GM12865 (cell line): ENCODE measurements around the gene SIDT2.

Experiments
- DNase-seq: peaks from one replicate; pipeline ENCODE4 v3.0.0; 2010; ENCODE audit warnings: low read depth
- H3K4me3 ChIP-seq: 2 replicates; pipeline ENCODE4 v1.5.1; 2011; ENCODE audit warnings: mild to moderate bottlenecking, low read depth, low read length, control low read depth
- CTCF ChIP-seq: IDR thresholded peaks from 2 replicates; pipeline ENCODE4 v1.5.1; 2011; ENCODE audit warnings: low read length, control low read depth, low read depth, inconsistent platforms; ENCODE audit not compliant: insufficient read depth; ENCODE audit errors: missing control alignments

SIDT2 gene

GRCh38 chr11:117186431-117186761 is 7.9 kb downstream of the SIDT2 start:
- TF ChIP-seq CTCF, result no peak
- H3K4me3 ChIP-seq, result no peak overlapping the region
- no peak for DNase-seq

GRCh38 chr11:117187007-117187406 is 8.5 kb downstream of the SIDT2 start:
- DNase-seq, result no peak
- no peak for TF ChIP-seq CTCF
- no peak overlapping the region for H3K4me3 ChIP-seq

GRCh38 chr11:117187428-117187798 is 8.9 kb downstream of the SIDT2 start:
- TF ChIP-seq CTCF, result no peak
- no peak for DNase-seq
- no peak overlapping the region for H3K4me3 ChIP-seq

GRCh38 chr11:117187799-117188481 is 9.4 kb downstream of the SIDT2 start:
- DNase-seq, result no peak
- no peak for TF ChIP-seq CTCF
- H3K4me3 ChIP-seq, result no peak overlapping the region

- no peak overlapping the region for H3K4me3 ChIP-seq
- DNase-seq, result no peak
- TF ChIP-seq CTCF, result no peak
Measured at GRCh38 chr11:117188620-117189081, 10.1 kb downstream of the SIDT2 start.

- TF ChIP-seq CTCF, result no peak
- peak overlapping the region; percentile 28 for H3K4me3 ChIP-seq
- DNase-seq, result peak; percentile 79
Measured at GRCh38 chr11:117189191-117189940, 10.8 kb downstream of the SIDT2 start.
